Measurements from ENCODE around the gene TFIP11.
"Not testable (repeated sequence)": the region's sequence is repeated elsewhere in the genome, so short reads cannot be mapped to it uniquely, and the experiment has no call there.

The TFIP11 gene

GRCh38 chr22:26540119-26540518 is 27.8 kb upstream of the TFIP11 start:
- no peak for DNase-seq

GRCh38 chr22:26536762-26537134 is 24.5 kb upstream of the TFIP11 start:
- DNase-seq, result no peak

- DNase-seq, result no peak
These were observed 23.9 kb upstream of the TFIP11 start for GRCh38 chr22:26536056-26536761.

GRCh38 chr22:26535603-26535908 is 23.3 kb upstream of the TFIP11 start:
- no peak for DNase-seq

GRCh38 chr22:26534874-26535602 is 22.8 kb upstream of the TFIP11 start:
- no peak for DNase-seq

GRCh38 chr22:26534171-26534855 is 22.0 kb upstream of the TFIP11 start:
- DNase-seq, result no peak

- no peak for DNase-seq
These were observed 17.1 kb upstream of the TFIP11 start for GRCh38 chr22:26529345-26529744.

- DNase-seq, result not testable (repeated sequence)
These were observed 16.2 kb upstream of the TFIP11 start for GRCh38 chr22:26528518-26528917.

GRCh38 chr22:26527574-26528465 is 15.5 kb upstream of the TFIP11 start:
- DNase-seq, result no peak

GRCh38 chr22:26527167-26527566 is 14.9 kb upstream of the TFIP11 start:
- no peak for DNase-seq

GRCh38 chr22:26525946-26526564 is 13.8 kb upstream of the TFIP11 start:
- DNase-seq, result no peak

GRCh38 chr22:26524870-26525269 is 12.6 kb upstream of the TFIP11 start:
- DNase-seq, result no peak

GRCh38 chr22:26522592-26522991 is 10.3 kb upstream of the TFIP11 start:
- no peak for DNase-seq

- no peak for DNase-seq
These were observed 9.7 kb upstream of the TFIP11 start for GRCh38 chr22:26522012-26522411.

GRCh38 chr22:26517429-26517828 is 5.2 kb upstream of the TFIP11 start:
- no peak for DNase-seq

- no peak for DNase-seq
These were observed 4.2 kb upstream of the TFIP11 start for GRCh38 chr22:26516503-26516902.

- no peak for DNase-seq
These were observed 3.7 kb upstream of the TFIP11 start for GRCh38 chr22:26515931-26516330.

GRCh38 chr22:26514419-26515161 is 2.3 kb upstream of the TFIP11 start:
- DNase-seq, result no peak

GRCh38 chr22:26513838-26514237 is 1.6 kb upstream of the TFIP11 start:
- DNase-seq, result no peak

- DNase-seq, result no peak
These were observed 4.1 kb downstream of the TFIP11 start for GRCh38 chr22:26508148-26508547.

- no peak for DNase-seq
These were observed 8.5 kb downstream of the TFIP11 start for GRCh38 chr22:26503758-26504157.
